ENCODE measurements around the gene NFAT5. TPM values are rescaled to one million over a fixed set of nuclear protein-coding genes. Genes with fewer than 3 reads are reported as not detected.
"Not testable (repeated sequence)": the region's sequence is repeated elsewhere in the genome, so short reads cannot be mapped to it uniquely, and the experiment has no call there.

NFAT5 gene
- total RNA-seq, 1 experiment from 2014 or later: 19.3 TPM

GRCh38 chr16:69619514-69619913 is 53.7 kb downstream of the NFAT5 start:
- no peak for DNase-seq (ENCODE audit: low spot score)

GRCh38 chr16:69620573-69620972 is 54.8 kb downstream of the NFAT5 start:
- DNase-seq (ENCODE audit: low spot score): no peak

More at GRCh38 chr16:69619514-69619913, 53.7 kb downstream of the NFAT5 start:
- in situ Hi-C loops (cut with HindIII; ENCODE audit: low sequenced_read_pairs): no loop called here

GRCh38 chr16:69621225-69621624 is 55.5 kb downstream of the NFAT5 start:
- in situ Hi-C loops (cut with HindIII; ENCODE audit: low sequenced_read_pairs): no loop called here
- DNase-seq (ENCODE audit: low spot score): no peak

More at GRCh38 chr16:69620573-69620972, 54.8 kb downstream of the NFAT5 start:
- in situ Hi-C loops (cut with HindIII; ENCODE audit: low sequenced_read_pairs): no loop called here

GRCh38 chr16:69626256-69626655 is 60.5 kb downstream of the NFAT5 start:
- in situ Hi-C loops (cut with HindIII; ENCODE audit: low sequenced_read_pairs): no loop called here
- DNase-seq (ENCODE audit: low spot score): no peak

- in situ Hi-C loops (cut with HindIII; ENCODE audit: low sequenced_read_pairs): no loop called here
- DNase-seq (ENCODE audit: low spot score): no peak
These were observed 67.1 kb downstream of the NFAT5 start for GRCh38 chr16:69632828-69633227.

- in situ Hi-C loops (cut with HindIII; ENCODE audit: low sequenced_read_pairs): no loop called here
- DNase-seq (ENCODE audit: low spot score): no peak
These were observed 67.6 kb downstream of the NFAT5 start for GRCh38 chr16:69633375-69633774.

- in situ Hi-C loops (cut with HindIII; ENCODE audit: low sequenced_read_pairs); DNase-seq (ENCODE audit: low spot score): not testable (repeated sequence)
These were observed 70.9 kb downstream of the NFAT5 start for GRCh38 chr16:69636563-69637146.

GRCh38 chr16:69637206-69637865 is 71.6 kb downstream of the NFAT5 start:
- in situ Hi-C loops (cut with HindIII; ENCODE audit: low sequenced_read_pairs); DNase-seq (ENCODE audit: low spot score): not testable (repeated sequence)

GRCh38 chr16:69643997-69644396 is 78.2 kb downstream of the NFAT5 start:
- in situ Hi-C loops (cut with HindIII; ENCODE audit: low sequenced_read_pairs); DNase-seq (ENCODE audit: low spot score): not testable (repeated sequence)

GRCh38 chr16:69644790-69645189 is 79.0 kb downstream of the NFAT5 start:
- in situ Hi-C loops (cut with HindIII; ENCODE audit: low sequenced_read_pairs): no loop called here
- DNase-seq (ENCODE audit: low spot score): no peak

GRCh38 chr16:69647020-69647419 is 81.3 kb downstream of the NFAT5 start:
- in situ Hi-C loops (cut with HindIII; ENCODE audit: low sequenced_read_pairs): no loop called here
- DNase-seq (ENCODE audit: low spot score): no peak

GRCh38 chr16:69651217-69651616 is 85.5 kb downstream of the NFAT5 start:
- in situ Hi-C loops (cut with HindIII; ENCODE audit: low sequenced_read_pairs): no loop called here
- DNase-seq (ENCODE audit: low spot score): no peak

GRCh38 chr16:69654280-69654931 is 88.6 kb downstream of the NFAT5 start:
- in situ Hi-C loops (cut with HindIII; ENCODE audit: low sequenced_read_pairs): no loop called here
- no peak for DNase-seq (ENCODE audit: low spot score)

GRCh38 chr16:69660166-69660565 is 94.4 kb downstream of the NFAT5 start:
- DNase-seq (ENCODE audit: low spot score): no peak
- in situ Hi-C loops (cut with HindIII; ENCODE audit: low sequenced_read_pairs): no loop called here

GRCh38 chr16:69662901-69663300 is 97.1 kb downstream of the NFAT5 start:
- no peak for DNase-seq (ENCODE audit: low spot score)
- in situ Hi-C loops (cut with HindIII; ENCODE audit: low sequenced_read_pairs): no loop called here

GRCh38 chr16:69663846-69664245 is 98.1 kb downstream of the NFAT5 start:
- no peak for DNase-seq (ENCODE audit: low spot score)
- in situ Hi-C loops (cut with HindIII; ENCODE audit: low sequenced_read_pairs): no loop called here

GRCh38 chr16:69669577-69669976 is 103.8 kb downstream of the NFAT5 start:
- in situ Hi-C loops (cut with HindIII; ENCODE audit: low sequenced_read_pairs): no loop called here
- no peak for DNase-seq (ENCODE audit: low spot score)

- no peak for DNase-seq (ENCODE audit: low spot score)
- in situ Hi-C loops (cut with HindIII; ENCODE audit: low sequenced_read_pairs): no loop called here
These were observed 106.7 kb downstream of the NFAT5 start for GRCh38 chr16:69672315-69672997.

GRCh38 chr16:69672998-69673713 is 107.4 kb downstream of the NFAT5 start:
- in situ Hi-C loops (cut with HindIII; ENCODE audit: low sequenced_read_pairs): no loop called here

More at GRCh38 chr16:69672998-69673713, 107.4 kb downstream of the NFAT5 start:
- no peak for DNase-seq (ENCODE audit: low spot score)
